ENCODE measurements around the gene TNFRSF8.

The TNFRSF8 gene

DNA sequence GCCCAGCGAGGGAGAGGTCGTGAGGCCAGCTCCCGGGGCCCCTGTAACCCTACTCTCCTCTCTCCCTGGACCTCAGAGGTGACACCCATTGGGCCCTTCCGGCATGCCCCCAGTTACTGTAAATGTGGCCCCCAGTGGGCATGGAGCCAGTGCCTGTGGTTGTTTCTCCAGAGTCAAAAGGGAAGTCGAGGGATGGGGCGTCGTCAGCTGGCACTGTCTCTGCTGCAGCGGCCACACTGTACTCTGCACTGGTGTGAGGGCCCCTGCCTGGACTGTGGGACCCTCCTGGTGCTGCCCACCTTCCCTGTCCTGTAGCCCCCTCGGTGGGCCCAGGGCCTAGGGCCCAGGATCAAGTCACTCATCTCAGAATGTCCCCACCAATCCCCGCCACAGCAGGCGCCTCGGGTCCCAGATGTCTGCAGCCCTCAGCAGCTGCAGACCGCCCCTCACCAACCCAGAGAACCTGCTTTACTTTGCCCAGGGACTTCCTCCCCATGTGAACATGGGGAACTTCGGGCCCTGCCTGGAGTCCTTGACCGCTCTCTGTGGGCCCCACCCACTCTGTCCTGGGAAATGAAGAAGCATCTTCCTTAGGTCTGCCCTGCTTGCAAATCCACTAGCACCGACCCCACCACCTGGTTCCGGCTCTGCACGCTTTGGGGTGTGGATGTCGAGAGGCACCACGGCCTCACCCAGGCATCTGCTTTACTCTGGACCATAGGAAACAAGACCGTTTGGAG is 80.0 kb downstream of the TNFRSF8 start:
- no peak for DNase-seq (ENCODE audit: low read depth in 2 of 2)

DNA sequence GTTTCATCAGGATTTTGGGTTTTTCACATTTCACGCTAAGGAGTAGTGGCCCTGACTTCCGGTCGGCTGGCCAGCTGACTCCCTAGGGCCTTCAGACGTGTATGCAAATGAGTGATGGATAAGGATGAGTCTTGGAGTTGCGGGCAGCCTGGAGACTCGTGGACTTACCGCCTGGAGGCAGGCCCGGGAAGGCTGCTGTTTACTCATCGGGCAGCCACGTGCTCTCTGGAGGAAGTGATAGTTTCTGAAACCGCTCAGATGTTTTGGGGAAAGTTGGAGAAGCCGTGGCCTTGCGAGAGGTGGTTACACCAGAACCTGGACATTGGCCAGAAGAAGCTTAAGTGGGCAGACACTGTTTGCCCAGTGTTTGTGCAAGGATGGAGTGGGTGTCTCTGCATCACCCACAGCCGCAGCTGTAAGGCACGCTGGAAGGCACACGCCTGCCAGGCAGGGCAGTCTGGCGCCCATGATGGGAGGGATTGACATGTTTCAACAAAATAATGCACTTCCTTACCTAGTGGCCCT is 80.6 kb downstream of the TNFRSF8 start:
- DNase-seq (ENCODE audit: low read depth in 2 of 2), result no peak

DNA sequence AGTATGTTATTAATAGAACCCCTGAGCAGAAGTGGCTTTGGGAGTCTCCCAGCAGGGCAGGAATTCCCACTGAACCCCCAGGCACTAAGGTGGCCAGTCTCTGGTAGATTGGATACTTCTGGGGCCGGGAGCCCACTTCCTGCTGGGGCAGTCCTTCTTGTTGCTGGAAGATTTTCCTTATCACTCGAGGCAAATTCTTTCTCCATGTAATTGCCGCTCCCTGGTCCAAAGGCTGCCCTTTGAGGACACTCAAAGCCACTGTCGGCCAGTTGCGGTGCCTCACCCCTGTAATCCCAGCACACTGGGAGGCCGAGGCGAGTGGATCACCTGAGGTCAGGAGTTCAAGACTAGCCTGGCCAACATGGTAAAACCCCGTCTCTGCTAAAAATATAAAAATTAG is 81.1 kb downstream of the TNFRSF8 start:
- no peak for DNase-seq (ENCODE audit: low read depth in 2 of 2)

DNA sequence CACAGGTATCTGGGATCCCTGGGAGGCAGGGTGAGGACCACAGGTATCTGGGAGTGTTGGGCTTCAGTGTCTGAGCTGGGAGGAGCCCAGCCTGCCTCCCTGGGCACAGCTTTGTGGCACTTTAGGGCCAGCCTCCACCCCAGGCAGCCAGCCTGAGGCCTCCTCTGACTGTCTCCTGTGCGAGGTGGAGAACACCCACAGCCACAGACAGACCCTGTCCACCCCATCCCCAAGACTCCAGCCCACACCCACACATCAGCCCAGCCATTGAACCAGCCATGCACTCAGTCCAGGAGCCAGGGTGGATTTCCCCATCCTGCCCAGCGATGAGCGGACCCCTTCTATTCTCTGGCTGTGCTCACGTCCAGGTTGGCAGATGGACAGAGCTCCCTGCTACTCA is 81.9 kb downstream of the TNFRSF8 start:
- DNase-seq (ENCODE audit: low read depth in 2 of 2), result no peak

DNA sequence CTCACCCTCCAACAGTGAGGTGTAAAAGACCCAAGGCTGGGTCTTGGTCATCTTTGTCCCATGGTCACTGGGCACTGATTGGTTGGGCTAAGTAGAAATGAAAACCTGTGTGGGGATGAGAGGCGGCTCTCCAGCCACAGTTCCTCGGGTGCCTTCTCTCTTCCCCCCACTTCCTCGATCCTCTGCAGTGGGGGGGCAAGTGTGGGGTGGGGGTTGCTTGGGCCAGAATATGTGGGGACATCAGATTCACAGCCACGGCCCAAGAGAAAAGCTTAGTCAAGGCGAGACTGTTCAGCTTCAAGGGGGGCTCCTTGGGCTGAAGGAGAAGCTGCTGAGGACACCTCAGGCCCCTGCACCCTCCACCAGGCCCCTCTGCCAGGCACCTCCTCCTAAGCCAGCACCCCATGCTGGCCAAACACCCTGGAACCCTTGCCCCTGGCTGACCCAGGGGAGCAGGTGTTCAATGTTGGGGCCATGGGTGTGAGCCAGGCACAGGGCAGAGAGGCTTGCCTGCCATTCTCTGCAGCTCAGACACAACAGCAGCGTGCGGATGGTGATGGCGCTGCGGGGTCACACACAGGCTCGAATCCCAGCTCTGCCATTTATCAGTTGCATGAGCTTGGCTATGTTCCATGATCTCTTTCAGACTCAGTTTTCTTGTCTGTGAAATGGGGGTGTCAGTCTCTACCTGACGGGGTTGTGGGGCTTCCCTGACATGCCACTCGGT is 82.7 kb downstream of the TNFRSF8 start:
- no peak for DNase-seq (ENCODE audit: low read depth in 2 of 2)

DNA sequence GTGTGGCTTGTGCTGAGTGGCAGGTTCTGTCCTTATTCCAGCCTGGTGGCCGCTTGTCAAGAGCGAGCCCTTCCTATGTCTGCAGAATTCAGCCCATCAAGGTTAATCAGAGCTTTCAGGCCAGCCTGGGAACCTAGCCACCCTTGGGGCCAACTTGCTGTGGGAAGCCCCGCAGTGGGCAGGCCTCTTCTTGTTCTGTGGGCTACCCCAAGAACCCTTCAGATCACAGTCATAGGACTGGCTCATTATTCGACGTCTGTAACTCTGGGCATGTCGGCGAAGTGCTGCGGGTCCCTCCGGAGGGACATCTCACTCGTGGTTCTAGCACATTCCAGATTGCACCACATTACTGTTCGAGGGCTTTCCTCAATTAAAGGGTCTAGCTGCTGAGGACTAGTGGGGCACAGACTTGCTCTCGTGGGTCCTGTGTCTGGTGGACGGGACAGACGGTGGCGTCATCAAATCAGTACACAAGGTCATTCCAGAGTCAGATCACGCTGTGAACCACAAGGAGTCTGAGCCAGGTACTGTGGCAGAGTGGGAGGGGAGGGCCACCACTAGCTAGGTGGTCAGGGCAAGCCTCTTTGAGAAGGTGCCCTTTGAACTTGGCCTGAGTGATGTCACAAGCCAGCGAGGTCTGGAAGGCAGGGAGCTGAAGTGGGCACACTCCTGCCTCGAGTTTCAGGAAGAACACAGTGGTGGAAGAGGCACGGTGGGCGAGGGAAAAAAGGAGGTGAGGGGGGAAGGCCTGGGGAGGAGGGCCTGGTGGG is 83.4 kb downstream of the TNFRSF8 start:
- no peak for DNase-seq (ENCODE audit: low read depth in 2 of 2)

DNA sequence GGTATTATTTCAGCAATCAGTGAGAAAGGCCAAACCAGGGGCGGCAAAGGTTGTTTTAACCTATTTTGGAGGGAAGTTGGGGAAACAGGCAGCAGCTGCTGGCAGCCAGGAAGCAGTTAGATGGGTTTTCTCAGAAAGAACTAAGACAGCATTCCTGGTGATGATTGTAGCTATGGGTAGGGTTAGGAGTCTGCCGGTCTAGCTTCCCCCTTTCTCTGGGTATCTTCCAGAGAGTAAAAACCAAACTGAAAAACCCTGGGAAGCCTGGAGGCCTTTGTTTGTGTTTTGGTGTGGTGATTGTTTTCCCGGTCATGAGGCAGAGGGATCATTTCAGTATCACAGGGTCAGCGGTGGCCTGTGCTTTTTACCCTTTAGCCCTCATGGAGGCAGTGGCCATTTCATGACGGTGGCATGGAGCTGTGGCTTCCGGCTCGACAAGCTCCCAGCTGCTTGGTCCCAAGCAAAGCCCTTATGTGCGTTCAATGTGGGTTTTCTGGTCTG is 84.1 kb downstream of the TNFRSF8 start:
- no peak for DNase-seq (ENCODE audit: low read depth in 2 of 2)

DNA sequence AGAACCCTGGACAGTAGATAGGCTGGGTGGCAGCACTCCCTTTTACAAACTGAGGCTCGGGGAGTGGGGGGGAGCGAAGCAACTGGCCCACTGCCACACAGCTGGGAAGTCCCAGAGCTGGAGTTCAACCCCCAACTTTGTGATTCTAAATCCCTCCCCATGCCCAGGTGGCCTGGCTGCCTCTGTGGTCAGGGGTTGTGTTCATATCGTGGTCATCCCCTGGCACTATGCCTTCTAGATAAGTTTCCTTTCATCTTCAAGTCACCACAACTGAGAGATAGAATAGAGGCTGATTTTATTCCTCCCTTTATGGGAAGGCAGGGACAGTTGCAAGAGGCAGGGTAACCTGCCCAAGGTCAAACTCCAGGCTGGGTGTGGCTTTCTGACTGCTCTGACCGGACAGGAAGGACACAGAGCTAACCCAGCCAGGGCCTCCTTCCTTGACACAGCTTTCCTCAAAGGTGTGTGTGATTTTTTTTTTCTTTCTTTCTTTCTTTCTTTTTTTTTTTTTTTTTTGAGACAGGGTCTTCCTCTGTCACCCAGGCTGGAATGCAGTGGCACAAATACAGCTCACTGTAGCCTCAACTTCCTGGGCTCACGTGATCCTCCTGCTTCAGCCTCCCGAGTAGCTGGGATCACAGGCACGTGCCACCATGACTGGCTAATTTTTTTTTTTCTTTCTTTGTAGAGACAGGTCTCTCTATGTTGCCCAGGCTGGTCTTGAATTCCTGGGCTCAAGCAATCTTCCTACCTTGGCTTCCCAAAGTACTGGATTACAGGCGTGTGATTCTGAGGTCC is 85.3 kb downstream of the TNFRSF8 start:
- DNase-seq (ENCODE audit: low read depth in 2 of 2), result no peak

DNA sequence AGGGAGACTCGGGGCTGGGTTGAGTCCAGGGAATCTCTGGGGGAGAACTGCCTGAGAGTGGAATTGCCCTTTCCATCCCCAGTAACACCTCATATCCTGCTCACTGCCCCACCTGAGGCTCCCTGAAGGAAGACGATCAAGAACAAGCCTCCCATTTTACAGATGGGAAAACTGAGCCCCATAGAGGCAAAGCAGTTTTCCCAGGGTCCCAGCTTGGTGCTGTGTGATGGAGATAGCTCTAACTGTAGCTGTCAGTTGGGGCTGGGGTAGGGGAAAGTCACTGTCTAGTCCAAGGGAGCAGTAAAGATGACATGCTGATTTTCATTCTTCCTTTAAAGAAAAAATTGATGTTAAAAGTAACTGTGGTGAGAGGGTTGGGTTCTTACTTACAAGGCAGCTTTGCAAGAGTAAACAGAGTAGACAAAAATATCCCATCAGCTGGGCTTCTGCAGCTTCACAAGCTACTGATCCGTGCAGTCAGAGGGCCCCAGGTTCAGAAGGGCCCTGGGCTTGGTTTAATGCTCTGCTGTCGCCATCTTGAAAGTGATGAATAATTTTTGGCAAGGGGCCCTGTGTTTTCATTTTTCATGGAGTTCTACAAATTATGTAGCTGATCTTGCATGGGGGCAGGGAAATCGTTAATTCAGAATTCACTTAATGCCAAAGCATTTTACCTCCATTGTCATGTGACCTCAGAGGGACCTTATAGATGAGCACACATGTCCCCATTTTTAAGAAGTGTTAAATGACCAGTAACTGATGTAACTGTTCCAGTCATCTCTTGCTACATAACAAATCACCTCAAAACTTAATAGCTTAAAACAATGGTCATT is 86.1 kb downstream of the TNFRSF8 start:
- DNase-seq (ENCODE audit: low read depth in 2 of 2), result no peak

DNA sequence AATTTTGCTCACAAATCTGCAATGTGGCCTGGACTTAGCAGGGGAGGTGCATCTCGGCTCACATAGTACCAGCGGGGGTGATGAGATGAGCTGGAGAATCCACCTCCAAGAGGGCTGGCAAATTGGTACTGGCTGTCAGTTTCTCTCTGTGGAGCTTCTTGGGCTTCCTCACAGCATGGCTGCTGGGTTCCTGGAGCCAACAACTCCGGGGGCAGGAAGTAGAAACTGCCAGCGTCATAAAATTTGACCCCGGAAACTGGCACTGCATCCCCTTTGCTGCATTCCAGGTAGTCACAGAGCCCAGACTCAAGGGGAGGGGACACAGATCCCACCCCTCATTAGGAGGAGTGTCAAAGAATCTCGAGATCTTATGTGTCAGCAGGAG is 86.7 kb downstream of the TNFRSF8 start:
- no peak for DNase-seq (ENCODE audit: low read depth in 2 of 2)

DNA sequence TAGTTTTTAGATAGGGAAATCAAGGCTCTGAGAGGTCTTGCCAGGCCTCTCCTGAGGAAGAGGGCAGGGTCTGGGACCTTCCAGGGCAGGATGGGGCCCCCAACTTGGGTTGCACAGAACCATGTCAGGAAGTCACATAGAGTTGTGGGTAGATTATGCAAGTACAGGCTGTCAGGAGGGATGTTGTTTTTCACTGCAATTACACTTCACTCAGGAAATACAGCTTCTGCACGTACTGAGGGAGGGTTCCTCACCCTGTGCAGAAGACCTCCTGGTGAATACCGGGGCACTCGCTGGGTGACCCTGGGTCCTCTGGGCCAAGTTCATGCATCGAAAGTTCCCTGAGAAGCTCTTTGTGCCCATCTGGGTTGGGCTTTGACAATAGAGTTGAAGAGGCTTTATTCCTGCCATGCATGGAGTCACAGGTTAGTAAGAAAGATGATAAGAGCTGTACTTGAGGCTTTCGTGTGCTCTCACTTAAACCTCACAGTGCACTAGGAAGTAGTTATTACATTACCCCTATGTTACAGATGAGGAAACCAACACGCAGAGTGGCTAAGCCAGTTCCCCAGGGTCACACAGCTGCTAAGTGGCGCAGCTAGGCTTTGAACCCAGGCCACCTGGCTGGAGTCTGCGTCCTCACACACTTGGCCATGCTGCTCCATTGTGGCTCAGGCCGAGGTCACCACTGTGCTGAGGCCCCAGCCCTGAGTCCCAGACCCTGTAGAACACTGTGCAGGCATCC is 87.5 kb downstream of the TNFRSF8 start:
- no peak for DNase-seq (ENCODE audit: low read depth in 2 of 2)

DNA sequence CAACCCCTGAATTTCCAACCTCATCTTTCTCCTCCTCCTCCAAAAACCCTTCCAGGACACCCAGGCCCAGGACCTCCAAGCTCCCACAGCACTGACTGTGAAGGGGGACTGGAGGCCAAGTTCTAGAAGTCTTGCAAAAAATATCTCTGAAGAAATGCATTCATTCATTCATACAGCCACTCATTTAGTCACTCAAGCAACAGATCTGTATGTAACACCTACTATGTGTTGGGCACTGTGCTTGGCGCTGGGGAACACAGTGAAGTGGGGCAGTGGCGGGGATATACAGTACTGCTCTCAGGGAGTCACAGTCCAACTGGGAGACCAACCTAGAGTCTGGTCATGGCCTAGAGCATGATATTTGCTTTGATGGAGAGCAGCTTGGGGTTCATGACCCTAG is 88.4 kb downstream of the TNFRSF8 start:
- DNase-seq (ENCODE audit: low read depth in 2 of 2), result no peak

DNA sequence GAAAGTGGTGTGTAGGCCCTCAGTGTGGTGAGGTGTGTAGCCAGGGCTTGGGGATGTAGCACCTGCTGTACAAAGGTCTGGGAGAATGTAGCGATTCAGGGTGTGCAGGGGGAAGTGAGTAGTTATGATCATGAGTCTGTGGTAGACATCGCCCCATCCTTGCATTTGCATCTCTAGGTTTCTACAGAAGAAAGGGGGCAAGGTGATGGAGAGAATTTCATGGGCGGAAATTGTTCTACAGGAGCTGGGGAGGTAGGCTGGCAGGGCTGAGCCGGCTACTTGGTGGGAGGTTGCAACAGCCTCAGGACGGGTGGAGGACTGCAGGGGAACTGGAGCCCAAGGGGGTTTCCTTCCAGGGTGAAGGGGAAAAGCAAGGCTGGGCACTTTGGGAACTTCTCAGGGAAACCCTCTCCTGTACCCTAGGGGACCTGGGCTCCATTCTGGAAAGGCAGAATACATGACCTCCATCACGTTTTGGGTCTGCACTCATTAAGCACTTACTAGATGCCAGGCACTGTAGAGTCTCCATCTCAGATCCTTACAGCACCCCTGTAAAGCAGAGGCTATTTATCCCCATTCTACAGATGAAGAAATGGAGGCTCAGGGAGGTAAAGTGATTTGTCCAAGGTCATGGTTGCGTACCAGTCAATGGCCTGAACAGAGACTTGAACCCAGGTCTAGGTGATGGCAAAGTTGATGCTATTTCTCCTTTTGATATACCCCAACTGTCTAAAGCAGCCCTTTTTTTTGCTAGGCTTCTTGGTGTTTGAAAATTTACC is 89.2 kb downstream of the TNFRSF8 start:
- no peak for DNase-seq (ENCODE audit: low read depth in 2 of 2)

DNA sequence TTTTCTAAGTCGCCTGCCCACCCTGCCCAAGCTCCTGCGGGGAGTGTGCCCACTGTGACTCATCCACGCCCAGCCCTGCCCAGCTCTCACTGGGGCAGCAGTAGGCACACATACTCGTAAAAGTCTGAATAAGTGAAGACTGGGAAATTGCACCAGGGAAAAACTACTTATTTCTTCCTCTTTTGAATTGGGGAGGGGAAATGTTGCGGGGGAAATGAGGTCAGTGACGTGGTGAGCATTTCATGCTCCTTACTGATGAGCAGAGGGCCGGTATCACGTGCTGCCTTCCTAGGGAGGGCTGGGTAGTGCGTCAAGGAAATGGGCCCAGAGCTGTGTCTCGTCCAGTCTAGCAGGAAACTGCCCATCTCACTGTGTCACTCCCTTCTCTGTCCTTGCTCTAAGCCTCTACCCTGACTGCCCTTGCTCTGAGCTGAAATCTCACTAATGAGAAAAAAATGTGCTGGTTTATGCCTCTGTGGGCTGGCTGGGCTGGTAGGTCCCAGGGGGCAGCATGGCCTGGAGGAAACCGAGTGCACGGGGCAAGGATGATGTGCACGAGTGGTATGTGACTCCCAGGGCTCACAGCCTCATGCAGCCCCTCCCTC is 90.2 kb downstream of the TNFRSF8 start:
- no peak for DNase-seq (ENCODE audit: low read depth in 2 of 2)

DNA sequence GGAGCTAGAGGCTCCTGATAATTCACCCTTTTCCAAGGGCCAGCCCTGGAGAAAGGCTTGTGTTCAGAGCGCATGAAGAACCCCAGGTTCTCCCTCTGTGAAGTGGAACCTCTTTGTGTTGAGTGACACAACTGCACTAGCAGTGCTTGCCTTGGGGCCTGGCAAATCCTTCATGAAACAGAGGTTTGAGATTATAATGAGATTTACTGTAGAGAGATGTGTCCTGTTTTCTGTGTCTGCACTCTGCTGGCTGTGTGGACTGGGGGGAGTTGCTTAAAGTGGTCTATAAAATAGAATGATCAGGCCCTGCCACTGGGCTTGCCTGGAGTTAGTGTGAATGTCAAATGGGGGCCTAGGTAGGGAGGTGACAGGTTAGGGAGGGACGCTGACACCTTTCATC is 92.2 kb downstream of the TNFRSF8 start:
- no peak for DNase-seq (ENCODE audit: low read depth in 2 of 2)

DNA sequence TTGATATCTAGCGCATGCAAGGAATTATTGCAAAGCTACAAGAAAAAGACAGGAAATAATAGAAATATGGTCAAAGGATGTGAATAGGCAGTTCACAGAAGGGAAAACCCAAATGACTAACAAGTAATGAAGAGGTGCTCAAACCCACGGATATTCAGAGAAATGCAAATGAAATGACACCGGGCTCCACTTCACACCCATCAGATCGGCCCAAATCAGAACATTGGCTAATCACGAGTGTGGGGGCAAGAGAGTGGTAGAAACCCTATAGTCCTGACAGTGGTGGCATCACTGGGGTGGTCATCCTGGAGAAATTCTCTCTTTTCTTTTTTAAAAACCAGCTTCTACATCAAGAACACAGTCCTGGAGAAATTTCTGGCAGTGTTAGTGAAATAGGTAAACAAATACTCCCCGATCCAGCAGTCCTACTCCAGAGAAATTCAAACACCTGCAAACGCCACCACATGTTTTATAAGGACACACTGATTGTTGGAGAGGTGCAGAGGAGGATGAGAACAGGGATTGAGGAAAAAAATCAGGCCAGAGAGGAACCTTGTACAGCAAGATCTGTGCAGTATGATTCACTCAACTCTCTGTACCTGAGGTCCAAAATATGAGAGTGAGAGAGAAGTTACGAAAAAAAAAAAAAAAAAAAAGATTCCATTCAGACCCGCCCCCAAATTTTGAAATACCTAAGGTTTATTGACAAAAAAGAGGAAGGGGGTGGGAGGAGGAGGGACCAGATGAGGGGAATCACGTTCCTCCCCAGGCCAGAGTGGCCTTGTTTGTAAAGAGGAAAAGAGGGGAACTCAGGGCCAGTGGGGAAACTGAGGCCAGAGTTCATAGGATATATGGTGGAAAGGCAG is 94.5 kb downstream of the TNFRSF8 start:
- no peak for DNase-seq (ENCODE audit: low read depth in 2 of 2)

DNA sequence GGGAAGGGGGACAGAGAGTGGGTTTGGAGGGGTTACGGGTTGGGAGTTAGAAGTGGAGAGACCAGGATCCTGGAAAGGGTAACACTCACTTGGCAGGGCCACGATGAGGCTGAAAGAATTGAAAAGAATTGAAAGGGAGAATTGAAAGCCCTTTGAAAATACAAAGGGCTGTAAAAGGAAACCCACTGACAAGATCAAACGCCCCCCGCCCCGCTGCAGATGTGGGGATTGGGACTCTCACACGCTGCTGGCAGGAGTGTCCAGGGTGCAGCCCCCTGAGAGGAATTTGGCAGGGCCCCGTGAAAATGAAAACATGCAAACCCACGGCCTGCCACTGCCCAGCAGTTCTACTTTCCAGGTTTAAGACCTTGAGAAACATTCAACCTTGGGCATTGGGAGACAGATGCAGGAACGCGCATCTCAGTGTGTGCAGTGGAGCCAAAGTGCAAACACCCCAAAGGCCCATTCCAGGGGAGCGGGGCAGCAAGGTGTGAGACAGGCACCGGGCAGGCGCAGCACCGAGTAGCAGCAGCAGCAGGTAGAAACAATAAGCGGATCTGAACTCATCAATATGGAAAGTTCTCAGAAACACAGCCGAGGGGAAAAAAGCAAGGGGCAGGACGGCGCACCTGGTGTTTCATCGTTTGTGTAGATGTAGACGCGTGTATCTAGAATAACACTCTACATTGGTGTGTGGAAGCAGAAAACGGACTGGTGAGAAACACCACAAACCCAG is 95.4 kb downstream of the TNFRSF8 start:
- no peak for DNase-seq (ENCODE audit: low read depth in 2 of 2)
